Germinal center (tissue), 1 donor: Measurements from ENCODE around the gene CCDC179.

Experiments used
- DNase-seq: peaks from one replicate; pipeline ENCODE4 v3.0.0; 2012; ENCODE audit warnings: mixed read lengths, low spot score

Gene CCDC179

DNA sequence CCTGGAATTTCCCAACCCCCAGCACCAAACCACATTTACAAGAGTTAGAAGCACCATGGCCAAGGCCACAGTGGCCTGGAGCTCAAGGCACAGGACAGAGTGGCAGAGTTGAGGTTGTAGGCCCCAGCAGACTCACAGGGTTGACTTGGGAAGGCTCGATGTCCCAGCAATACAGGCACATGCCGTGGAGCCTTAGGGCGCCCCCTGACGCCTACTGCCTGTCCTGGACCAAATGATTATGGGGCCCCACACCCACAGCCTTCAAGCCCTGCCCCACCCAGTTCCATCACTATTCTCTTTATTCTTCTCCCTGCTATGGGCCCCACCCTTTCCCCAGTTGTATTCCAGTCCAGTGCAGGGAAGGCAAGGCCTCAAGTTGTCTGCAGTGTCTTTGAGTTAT, at the start of gene CCDC179:
CCDC179 (minus strand) TSS at position 234 of the 400 bp plus-strand sequence; CDS start at position 181, 53 bp downstream.
- no peak for DNase-seq

DNA sequence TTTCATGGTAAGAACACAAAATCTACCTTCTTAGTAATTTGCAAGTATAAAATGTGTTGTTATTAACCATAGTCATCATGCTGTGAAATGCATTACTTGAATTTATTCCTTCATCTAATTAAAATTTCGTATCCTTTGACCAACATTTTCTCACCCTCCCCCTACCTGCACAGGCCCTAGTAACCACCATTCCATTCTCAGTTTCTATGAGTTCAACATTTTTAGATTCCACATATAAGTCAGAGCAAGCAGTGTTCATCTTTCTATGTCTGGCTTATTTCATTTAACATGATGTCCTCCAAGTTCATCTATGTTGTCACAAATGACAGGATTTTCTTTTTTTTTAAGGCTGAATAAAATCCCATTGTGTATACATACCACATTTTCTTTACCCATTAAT, 43.5 kb upstream of the CCDC179 start:
- DNase-seq = no peak

DNA sequence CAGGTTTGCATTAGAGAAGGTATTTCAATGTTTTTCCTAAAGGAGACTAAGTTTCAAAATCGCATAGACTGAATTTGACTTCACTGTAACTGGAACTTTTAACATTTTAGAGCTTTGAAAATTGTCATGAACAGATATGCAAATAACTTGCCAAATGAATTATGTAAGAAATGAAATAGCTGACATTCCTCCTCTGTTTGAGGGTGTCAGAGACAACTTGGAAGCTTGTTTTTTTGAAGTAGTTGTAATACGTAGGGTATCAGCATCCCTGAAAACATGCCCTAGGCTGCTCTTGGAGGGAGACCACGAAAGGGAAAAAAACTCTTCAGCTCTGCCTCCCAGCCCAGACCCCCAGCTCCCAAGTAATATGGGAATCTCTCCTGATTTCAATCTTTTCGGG, 41.3 kb upstream of the CCDC179 start:
- no peak for DNase-seq

DNA sequence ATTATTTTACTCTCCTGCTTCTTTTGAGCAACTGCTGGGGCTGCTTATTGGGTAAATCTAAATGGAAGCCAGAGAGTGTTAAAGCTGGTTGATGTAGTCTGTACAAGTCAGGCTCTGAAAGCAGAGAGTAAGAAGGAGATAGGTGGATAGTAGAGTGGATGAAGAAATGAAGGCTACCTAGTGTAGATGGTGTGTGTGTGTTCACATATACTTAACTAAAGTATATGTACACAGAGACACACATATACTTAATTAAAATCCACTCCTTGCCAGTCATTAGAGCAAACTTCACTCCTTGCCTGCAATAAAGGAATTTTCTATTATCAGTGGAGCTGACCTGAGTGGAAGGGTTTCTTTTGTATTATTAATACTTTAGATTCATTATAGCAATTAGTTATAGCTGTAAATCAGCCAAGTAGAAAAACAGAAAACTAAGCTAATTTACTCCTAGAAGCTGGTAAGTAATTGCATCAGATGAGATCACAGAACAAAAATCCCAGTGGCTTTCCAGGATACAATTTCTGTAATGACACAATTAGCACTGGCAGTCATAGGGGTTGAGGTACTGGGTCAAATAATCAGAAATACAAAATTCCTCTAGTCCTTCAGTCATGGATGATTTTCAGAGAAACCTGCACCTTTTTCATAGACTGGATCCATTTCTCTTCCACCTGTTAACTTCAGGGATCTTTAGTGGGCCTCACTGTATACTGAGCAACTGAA, 40.7 kb upstream of the CCDC179 start:
- no peak for DNase-seq

DNA sequence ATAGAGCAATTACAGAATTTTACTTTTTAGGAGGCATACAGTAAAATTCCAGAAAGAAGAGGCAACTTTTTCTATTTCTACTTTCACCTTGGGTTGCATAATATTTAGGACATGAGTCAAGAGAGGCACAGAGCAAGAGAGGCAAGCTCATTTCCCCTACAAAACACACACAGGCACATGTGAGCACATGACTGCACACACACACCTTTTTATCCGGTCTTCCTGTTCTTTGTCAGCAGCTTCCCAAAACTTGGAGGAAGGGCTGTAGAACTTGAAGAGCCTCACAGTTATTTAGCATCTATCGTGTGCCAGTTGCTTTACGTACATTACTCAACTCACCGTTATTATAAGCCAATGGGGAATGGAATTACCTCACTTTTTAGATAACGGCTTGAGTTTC, 37.8 kb upstream of the CCDC179 start:
- no peak for DNase-seq

DNA sequence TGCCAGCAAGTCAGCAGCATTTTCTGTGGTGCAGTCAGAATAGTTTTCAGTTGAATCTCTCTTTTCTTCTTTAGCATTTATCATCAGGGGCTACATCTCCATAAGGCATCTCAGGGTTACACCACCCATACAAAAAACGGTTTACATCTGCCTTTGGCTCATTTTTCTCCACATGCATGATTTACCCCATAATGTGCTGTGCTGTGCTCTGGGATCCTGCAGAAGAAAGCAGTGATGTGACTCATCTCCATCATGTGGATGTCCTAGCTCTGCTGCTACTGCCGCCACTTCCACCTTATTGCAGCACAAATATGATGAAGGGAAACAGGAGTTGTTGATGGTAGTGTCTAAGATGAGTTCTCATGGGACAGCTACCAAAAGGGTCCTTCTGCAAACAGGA, 30.0 kb upstream of the CCDC179 start:
- DNase-seq = no peak

DNA sequence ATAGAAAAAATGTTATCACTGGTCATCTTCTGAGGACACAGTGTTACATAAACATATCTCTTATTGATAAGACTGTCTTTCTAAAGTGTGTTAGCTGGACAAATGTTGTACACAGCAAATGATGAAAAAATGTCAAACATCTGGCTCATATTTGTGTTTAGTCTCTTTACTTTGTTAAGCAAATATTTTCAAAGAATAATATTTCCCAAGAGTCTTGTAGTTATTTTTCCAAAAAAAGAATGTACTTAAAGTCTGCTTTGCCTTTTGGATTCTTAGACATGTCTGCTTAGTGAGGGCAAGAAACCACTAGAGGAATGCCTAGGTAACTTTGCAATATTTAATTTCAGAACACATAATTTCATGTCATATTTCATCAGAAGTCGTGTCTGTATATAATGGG, 23.9 kb upstream of the CCDC179 start:
- DNase-seq = no peak

DNA sequence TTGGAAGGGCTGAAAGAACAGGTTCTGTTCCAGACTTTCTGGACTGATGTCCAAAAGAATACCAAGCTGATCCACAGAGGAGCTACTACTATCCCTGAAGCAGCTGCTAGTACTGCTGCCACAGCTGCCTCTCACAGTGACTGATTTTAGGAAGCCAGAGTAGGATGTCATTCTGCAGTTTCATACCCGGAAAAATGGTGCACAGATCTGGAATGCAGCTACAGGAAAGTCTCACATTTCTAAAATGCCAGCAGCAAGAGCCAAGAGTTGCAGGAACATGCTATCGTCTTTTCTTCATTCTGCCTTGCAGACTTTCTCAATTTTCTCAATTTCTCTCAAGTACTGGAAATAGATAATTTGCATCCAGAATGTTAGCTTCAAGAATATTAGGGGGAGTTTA, 19.4 kb upstream of the CCDC179 start:
- no peak for DNase-seq

DNA sequence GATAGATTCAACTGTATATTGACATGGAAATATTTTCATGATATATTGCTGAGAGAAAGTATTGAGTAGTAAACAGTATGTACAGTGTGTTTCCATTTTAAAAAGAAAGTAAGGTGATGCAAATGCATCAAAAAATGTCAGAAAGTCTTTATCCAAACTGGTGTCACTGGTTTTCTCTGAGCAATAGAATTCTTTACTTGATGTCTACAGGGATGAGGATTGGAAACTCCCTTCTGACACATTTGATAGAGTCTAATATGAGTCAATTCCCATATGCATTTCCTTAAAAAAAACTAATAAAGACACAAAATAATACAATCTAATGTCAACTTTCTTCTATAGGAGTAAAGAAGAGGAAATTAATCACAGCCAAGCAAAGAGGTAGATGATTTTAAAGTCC, 18.3 kb upstream of the CCDC179 start:
- no peak for DNase-seq

DNA sequence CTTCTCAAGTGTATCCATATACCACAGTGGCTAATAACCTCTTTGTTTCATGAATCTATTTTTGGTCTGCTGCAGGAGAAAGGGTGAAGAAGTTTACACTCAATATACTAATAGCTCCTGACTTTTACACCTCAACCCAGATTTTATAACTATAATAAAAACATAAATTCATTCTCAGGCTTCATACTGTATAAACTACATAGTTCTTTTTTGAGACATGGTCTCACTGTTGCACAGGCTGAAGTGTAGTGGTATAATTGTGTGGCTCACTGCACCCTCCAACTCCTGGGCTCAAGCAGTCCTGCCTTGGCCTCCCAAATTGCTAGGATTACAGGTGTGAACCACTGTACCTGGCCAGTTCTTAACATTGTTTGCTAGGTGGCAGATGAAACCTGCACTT, 17.8 kb upstream of the CCDC179 start:
- DNase-seq = no peak

DNA sequence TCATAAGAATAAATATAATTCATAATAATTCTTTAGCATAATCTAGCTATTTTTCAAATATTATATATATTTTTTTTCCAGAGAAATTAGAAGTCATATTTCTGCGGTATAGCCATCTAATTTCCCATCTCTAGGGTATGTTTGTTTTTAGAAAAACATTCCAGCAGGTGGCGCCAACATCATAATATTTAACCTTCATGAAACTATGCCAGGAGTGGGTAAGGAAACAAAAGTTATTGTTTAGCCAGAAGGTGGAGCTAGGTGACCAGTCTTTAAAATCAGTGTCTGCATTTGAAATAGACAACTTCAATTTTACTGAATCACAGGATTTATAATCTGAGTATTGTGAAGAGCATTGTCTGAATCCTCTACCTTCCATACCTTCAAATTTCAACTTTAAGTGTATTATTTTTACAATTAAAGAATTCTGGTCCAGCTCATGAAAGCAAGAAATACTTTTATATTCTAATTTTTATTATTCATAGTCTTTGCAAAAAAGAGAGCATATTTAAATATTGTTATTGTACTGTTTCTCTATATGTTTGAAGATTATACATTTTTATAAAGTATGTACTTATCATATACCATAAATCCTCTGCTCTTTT, 15.7 kb upstream of the CCDC179 start:
- DNase-seq = peak; percentile 57

DNA sequence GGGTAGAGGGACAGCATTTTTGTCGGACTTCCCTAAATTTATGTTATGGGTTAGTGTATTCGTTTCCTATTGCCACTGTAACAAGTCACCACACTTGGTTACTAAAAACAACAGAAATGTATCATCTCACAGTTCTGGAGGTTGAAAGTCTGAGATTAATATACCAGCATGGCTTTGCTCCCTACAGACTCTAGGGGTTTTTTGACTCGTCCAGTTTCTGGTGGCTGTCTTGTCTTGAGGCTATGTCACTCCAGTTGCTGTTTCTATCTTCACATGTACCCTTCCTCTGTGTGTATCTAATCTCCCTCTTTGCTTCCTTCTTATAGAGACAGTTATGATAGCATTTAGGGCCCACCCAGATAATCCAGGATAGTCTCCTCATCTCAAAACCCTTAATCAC, 9.1 kb upstream of the CCDC179 start:
- no peak for DNase-seq

DNA sequence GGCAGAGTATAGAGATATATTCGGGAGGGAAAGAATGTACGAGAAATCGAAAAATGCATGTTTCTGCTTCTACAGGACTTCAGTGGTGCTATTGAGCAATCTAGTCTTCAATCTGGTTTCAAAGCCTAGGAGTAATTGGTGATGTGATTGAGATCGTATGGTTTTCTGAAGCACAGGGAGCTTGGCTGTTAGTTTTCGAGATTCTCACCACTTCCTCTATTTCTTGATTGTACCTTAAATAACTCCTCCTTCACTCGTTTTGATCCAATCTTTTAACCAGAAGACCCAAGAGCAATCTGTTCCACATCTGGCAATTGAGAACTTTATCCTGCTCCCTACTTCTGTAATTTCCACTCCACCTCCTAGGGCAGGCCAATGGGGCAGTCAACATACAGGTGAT, 518 bp downstream of the CCDC179 start:
- DNase-seq = no peak

DNA sequence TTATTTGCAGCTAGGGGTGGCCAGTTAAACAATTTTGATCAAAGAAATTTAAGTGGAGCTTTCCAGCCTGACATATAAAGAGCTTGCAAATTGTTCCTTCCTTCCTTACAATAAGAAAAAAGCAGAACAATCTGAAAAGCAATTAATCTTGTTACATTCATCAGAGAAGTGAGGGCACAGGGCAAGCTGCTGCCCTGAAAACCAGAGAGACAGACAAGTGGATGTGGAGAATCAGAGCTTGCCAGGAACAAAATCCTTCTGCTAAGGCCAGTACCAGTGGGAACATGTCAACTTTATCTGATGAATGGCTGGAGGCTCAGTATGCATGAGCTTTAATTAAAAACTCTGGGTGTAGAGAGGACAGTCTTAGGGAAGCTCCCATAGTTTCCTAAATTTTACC, 8.8 kb downstream of the CCDC179 start:
- no peak for DNase-seq

DNA sequence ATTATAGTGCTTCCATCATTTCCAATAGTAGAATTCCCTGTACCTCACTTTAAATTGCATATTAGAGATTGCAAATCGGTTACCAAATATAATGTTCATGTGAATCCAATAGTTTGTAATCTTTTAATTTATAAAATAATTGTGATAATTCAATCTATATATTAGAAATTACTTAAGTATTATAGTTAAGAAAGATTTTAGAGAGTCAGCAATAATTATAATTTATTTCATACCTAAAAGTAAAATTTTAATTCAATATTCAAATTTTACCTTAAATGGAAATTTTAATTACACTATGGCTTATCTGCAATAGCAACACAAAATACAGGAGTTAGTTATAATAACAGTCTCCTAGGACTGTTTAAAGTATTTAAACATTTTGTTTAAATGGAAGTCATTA, 13.5 kb downstream of the CCDC179 start:
- DNase-seq = no peak

DNA sequence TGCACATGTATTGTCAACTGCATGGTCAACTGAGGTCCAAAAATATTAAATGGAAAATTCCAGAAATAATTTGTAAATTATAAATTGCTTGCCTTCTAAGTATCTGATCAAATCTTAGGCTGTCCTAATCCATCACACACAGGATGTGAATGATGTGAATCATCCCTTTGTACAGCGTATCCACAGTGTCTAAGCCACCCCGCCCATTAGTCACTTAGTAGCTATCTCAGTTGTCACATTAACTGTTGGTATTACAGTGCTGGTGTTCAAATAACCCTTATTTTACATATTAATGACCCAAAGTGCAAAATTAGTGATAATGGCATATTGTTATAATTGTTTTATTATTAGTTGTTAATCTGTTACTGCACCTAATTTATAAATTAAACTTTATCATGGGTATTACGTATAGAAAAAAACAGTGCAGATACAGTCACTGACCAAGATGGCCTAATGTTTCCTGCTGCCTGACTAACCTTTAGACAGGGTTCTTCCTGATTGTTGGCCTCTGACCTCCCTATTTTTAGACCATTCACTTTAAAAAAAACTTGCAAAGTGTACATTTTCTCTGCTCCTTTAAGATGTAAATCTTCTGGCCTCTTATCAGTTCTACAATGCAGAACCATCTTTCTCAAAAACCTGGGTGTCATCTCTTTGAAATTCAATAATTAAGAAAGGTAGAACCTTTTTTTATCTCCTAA, 27.8 kb downstream of the CCDC179 start:
- no peak for DNase-seq

DNA sequence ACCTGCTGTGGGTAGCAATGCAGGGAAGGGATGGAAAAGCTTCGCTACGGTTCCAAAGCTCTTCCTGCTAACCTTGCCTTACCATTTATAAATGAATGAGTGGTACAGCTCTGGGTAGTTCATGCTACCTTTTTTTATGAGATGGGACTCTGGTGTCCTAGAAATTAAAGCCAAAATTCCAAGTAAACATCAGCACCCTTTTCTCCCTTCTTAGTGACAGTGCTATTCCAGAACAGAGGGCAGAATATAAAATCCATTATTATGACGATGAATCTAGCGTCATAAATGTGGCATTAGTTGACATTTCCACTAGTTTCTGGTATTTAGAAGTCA, 30.2 kb downstream of the CCDC179 start:
- no peak for DNase-seq

DNA sequence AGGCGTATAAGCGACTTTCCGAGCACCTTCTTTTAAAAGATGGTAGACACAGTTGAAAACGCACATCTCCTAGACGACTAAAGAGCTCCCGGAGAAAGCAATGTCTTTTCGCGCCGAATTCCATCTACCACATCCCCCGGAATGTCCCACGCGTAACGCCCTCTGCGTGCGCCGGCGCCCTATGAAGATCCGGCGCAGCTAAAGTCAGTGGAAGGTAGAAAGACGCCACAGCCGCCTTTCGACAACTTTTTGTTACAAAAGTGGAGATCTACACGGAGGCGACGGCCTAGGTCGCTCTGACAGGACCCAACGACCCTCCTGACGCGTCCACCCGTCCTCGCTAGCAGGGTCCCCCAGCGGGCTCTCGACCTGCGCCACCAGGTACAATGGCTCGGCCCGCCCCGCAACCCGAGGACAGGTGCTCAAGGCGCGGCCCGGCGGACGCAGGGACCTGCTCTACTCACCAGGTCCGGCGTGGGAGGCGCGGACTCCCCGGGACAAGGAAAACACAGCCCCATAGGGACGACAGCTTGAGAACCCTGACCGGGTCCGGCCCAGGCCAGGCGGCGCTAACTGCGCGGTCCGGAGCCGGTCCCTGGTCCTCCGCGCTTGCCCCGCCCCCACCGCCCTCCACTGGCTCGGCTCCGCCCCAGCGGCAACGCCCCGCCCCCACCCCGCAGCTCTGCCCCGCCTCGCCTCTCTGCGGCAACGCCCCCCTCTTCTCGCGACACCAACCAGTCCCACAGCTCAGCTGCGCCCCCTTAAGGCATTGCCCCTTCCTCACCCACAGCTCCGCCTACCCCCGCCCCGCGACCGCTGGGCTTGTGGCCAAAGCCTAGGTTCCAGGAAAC, 30.8 kb downstream of the CCDC179 start, which contains the start of gene SVIP:
SVIP (minus strand) TSS at position 571 of the 851 bp plus-strand sequence; CDS start at position 518, 53 bp downstream.
- DNase-seq = peak; percentile 89

DNA sequence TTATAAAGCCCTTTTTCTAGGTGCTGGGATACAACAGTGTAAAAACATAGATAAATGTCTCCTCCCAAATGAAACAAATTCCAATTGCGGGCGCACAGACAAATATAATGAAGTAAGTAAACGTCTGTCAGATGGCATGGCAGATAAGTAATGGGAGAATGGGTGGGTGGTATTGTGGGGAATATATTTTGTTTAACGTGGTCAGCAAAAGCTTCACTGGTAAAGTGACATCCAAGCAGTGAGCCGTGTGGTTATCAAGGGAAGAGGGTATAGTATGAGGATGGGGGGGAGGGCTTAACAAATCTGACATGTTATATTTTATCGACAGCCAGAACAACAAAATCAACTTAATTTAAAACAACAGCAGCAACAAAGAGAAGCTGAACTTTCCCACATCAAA, 31.9 kb downstream of the CCDC179 start:
- DNase-seq = no peak

DNA sequence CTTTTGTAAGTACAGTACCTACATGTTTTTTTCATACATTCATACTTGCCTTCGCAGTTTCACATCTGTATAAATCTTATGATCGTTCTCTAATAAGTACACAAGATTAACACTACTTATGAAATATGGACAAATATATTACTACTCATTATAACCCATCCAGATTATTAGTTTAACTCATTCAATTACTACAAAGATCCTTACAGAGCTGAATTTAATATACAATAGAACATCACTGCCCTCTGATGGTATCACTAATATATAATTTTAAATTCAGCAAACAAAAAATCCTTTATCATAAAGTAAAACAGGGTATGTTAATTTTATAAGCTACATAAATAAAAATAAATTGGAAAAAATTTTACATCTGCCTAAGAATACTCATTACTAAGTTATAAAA, 38.1 kb downstream of the CCDC179 start:
- DNase-seq = no peak

DNA sequence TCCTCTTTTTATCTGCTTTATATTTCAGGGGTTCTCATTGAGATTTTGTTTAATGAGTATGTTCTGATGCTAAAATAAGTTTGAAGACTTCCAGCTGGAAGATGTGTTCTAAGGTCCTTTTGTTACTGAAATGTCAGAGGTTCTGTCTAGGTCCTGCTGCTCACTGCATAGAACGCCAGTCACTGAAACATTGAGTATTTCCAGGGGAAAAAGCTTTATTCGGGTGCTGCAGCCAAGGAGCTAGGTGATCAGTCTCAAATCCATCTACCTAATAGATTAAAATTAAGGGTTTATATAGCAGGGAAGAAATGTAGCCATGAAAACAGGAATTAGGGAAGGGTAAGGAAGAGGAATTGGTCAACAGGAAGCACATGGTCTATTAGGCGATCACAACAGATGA, 50.4 kb downstream of the CCDC179 start:
- DNase-seq = no peak

DNA sequence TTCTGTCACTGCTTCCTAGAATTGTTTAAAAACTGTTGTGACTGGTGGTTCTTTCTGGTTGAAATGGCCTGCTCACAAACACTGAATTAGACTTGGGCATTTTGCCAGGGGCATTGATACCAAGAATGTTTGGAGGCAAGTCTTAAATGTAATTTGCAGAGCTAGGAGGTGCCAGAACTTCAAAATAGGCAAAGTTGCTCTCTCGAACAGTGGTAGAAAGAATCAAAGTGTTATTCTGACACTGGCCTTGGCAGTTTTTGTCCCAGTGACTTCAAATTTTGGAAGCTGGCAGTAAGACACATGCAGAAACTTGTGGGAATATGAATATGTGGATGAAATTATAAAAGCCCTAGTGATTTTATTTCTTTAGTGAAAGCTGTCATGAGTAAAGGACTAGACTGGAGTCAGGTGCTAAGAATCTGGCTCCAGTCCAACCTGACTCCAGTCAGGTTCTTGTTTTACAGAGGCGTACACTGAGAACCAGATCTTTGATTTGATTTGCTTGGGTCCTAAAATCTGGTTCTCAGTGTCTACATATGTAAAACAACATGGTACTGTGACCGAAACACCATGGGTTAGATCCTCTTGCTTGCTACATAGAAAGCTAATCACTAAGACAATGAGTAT, 51.6 kb downstream of the CCDC179 start:
- DNase-seq = no peak
